IMR-90 (cell line): ENCODE results near the gene C14orf180. TPM values are rescaled to one million over a fixed set of nuclear protein-coding genes. Genes with fewer than 3 reads are reported as not detected.

Source experiments
- ATAC-seq: fragments of 200-7000 bp; cut with Tn5 transposase; 2 replicates; pipeline ENCODE4 v1.9.1; 2020; ENCODE audit warnings: low read depth, mild to moderate bottlenecking, moderate library complexity
- BruUV-seq: library from RNA; stranded (reverse); fragments of 400-500 nt; replicated peaks from 2 replicates; lab custom pipeline; 2021; lab: Mats Ljungman, UMichigan
- CTCF ChIA-PET: fragments of 300-600 bp; formaldehyde crosslinking; extraction: SDS; loops from one replicate; lab custom pipeline; 2021; ENCODE audit warnings: antibody characterized with exemption; lab: Yijun Ruan, JAX
- POLR2A ChIA-PET: fragments of 300-600 bp; sonication (Branson Sonifier 250); formaldehyde crosslinking; loops from one replicate; lab custom pipeline; 2022; ENCODE audit warnings: antibody characterized with exemption; ENCODE audit not compliant: unreplicated experiment; lab: Charles Lee
- DNase-seq: peaks from one replicate; pipeline ENCODE4 v3.0.0; 2013
- H2AFZ ChIP-seq: replicated peaks from 2 replicates; pipeline ENCODE3; 2013; ENCODE audit warnings: low read length, mild to moderate bottlenecking; ENCODE audit not compliant: poor library complexity
- H2AK5ac ChIP-seq: 2 replicates; pipeline ENCODE4 v1.6.1; 2013; ENCODE audit warnings: low read depth, low read length, inconsistent platforms
- H2AK9ac ChIP-seq: replicated peaks from 2 replicates; pipeline ENCODE3; 2013; ENCODE audit warnings: mild to moderate bottlenecking, low read depth, low read length, moderate library complexity; ENCODE audit not compliant: poor library complexity
- H2BK120ac ChIP-seq: 2 replicates; pipeline ENCODE4 v1.6.1; 2013; ENCODE audit warnings: low read depth, low read length, inconsistent platforms
- H2BK15ac ChIP-seq: 3 replicates; pipeline ENCODE4 v1.6.1; 2013; ENCODE audit warnings: low read depth, low read length, inconsistent platforms
- H2BK20ac ChIP-seq: 2 replicates; pipeline ENCODE4 v1.6.1; 2013; ENCODE audit warnings: low read depth, mild to moderate bottlenecking, inconsistent platforms, low read length, moderate library complexity
- H2BK5ac ChIP-seq: 2 replicates; pipeline ENCODE4 v1.6.1; 2013; ENCODE audit warnings: mild to moderate bottlenecking, low read depth, low read length, inconsistent platforms; ENCODE audit not compliant: poor library complexity, severe bottlenecking
- H3K14ac ChIP-seq: replicated peaks from 2 replicates; pipeline ENCODE4 v1.6.1; 2013; ENCODE audit warnings: low read depth, low read length, inconsistent platforms
- H3K18ac ChIP-seq: 2 replicates; pipeline ENCODE4 v1.6.1; 2013; ENCODE audit warnings: low read depth, low read length, control low read depth
- H3K23ac ChIP-seq: 2 replicates; pipeline ENCODE4 v1.6.1; 2013; ENCODE audit warnings: low read depth, low read length, inconsistent platforms
- H3K27ac ChIP-seq: 2 replicates; pipeline ENCODE4 v1.5.1; 2013; ENCODE audit warnings: mild to moderate bottlenecking, control low read depth, low read length; ENCODE audit not compliant: insufficient read depth
- H3K27me3 ChIP-seq: 2 replicates; pipeline ENCODE4 v1.6.1; 2013; ENCODE audit warnings: low read length; ENCODE audit not compliant: control insufficient read depth, insufficient read depth
- H3K36me3 ChIP-seq: 2 replicates; pipeline ENCODE4 v1.6.1; 2013; ENCODE audit warnings: low read length, mixed read lengths; ENCODE audit not compliant: control insufficient read depth, insufficient read depth
- H3K4ac ChIP-seq: 2 replicates; pipeline ENCODE4 v1.6.1; 2013; ENCODE audit warnings: low read depth, low read length, inconsistent platforms
- H3K4me1 ChIP-seq: 2 replicates; pipeline ENCODE4 v1.6.1; 2013; ENCODE audit warnings: low read length, mixed read lengths; ENCODE audit not compliant: control insufficient read depth, insufficient read depth
- H3K4me2 ChIP-seq: 2 replicates; pipeline ENCODE4 v1.6.1; 2013; ENCODE audit warnings: low read depth, mild to moderate bottlenecking, control low read depth, low read length, moderate library complexity
- H3K4me3 ChIP-seq: 2 replicates; pipeline ENCODE4 v1.5.1; 2013; ENCODE audit warnings: low read depth, mild to moderate bottlenecking, control low read depth, low read length, moderate library complexity; ENCODE audit not compliant: insufficient read depth
- H3K56ac ChIP-seq: 2 replicates; pipeline ENCODE4 v1.6.1; 2013; ENCODE audit warnings: low read length, inconsistent platforms; ENCODE audit not compliant: insufficient read depth; ENCODE audit errors: extremely low read depth
- H3K79me1 ChIP-seq, 2 experiments: 2 replicates each; pipeline ENCODE4 v1.6.1; 2013; ENCODE audit warnings: low read length in 2 of 2, inconsistent platforms in 1 of 2, low read depth in 1 of 2
- H3K9ac ChIP-seq: 2 replicates; pipeline ENCODE4 v1.6.1; 2013; ENCODE audit warnings: low read depth, low read length, control low read depth
- H3K9me1 ChIP-seq: 2 replicates; pipeline ENCODE4 v1.6.1; 2013; ENCODE audit warnings: low read length, inconsistent platforms; ENCODE audit not compliant: insufficient read depth
- H3K9me3 ChIP-seq: 2 replicates; pipeline ENCODE4 v1.6.1; 2013; ENCODE audit warnings: low read length; ENCODE audit not compliant: control insufficient read depth, insufficient read depth
- H4K20me1 ChIP-seq: 2 replicates; pipeline ENCODE4 v1.6.1; 2013; ENCODE audit warnings: low read length, inconsistent platforms; ENCODE audit not compliant: insufficient read depth
- H4K5ac ChIP-seq: 2 replicates; pipeline ENCODE4 v1.6.1; 2013; ENCODE audit warnings: mild to moderate bottlenecking, low read depth, low read length, control low read depth
- H4K8ac ChIP-seq, 2 experiments: 2 replicates each; pipeline ENCODE4 v1.6.1; 2013; ENCODE audit warnings: low read depth in 2 of 2, low read length in 2 of 2, control low read depth in 1 of 2, inconsistent platforms in 1 of 2
- H4K91ac ChIP-seq: 2 replicates; pipeline ENCODE4 v1.6.1; 2013; ENCODE audit warnings: low read depth, low read length, inconsistent platforms; ENCODE audit not compliant: insufficient read depth
- CEBPB ChIP-seq: IDR thresholded peaks from 2 replicates; pipeline ENCODE4 v1.6.1; 2012; ENCODE audit warnings: low read depth, low read length, improper control_type of control experiment
- CHD1 ChIP-seq: IDR thresholded peaks from 2 replicates; pipeline ENCODE4 v1.6.1; 2012; ENCODE audit warnings: low read depth, low read length, improper control_type of control experiment
- CTCF ChIP-seq: conservative IDR thresholded peaks from 2 replicates; pipeline ENCODE4 v1.5.1; 2012; ENCODE audit warnings: mild to moderate bottlenecking, low read depth, low read length, improper control_type of control experiment
- ELK1 ChIP-seq: fragments of 150-350 bp; IDR thresholded peaks from 2 replicates; pipeline ENCODE4 v1.6.1; 2016; ENCODE audit warnings: low read depth, mild to moderate bottlenecking, low read length, moderate library complexity, borderline replicate concordance
- MAFK ChIP-seq: IDR thresholded peaks from 2 replicates; pipeline ENCODE4 v1.6.1; 2012; ENCODE audit warnings: low read depth, low read length, improper control_type of control experiment
- MAZ ChIP-seq: IDR thresholded peaks from 2 replicates; pipeline ENCODE4 v1.6.1; 2012; ENCODE audit warnings: low read depth, mild to moderate bottlenecking, low read length, improper control_type of control experiment, moderate library complexity, borderline replicate concordance
- POLR2A ChIP-seq: IDR thresholded peaks from 2 replicates; pipeline ENCODE4 v1.6.1; 2012; ENCODE audit warnings: mild to moderate bottlenecking, low read depth, low read length
- RFX5 ChIP-seq: IDR thresholded peaks from 2 replicates; pipeline ENCODE4 v1.8.0; 2012; ENCODE audit warnings: low read depth, mild to moderate bottlenecking, low read length, moderate library complexity
- SMC3 ChIP-seq: fragments of 150-350 bp; IDR thresholded peaks from 2 replicates; pipeline ENCODE4 v1.6.1; 2016; ENCODE audit warnings: low read depth, mild to moderate bottlenecking, antibody characterized with exemption, low read length, moderate library complexity
- USF2 ChIP-seq: fragments of 150-350 bp; IDR thresholded peaks from 2 replicates; pipeline ENCODE4 v1.6.1; 2017; ENCODE audit warnings: mild to moderate bottlenecking, antibody characterized with exemption, low read length, low read depth
- WGBS, 2 experiments: methylation state at CpG; one replicate each; pipeline versions ENCODE4 v1.1.5 to v1.1.7; 2013; ENCODE audit warnings: missing lambda C conversion rate in 2 of 2; ENCODE audit not compliant: insufficient read length in 1 of 2; ENCODE audit errors: extremely low coverage in 2 of 2; 5-methylcytosine and 5-hydroxymethylcytosine counted together
- dilution Hi-C: fragments of 300-500 bp; cut with HindIII; formaldehyde crosslinking; loops from one replicate; pipeline ENCODE4 v1.14.3; 2018; ENCODE audit warnings: low sequenced_read_pairs; ENCODE audit not compliant: unreplicated experiment
- in situ Hi-C: fragments of 300-500 bp; cut with MboI; formaldehyde crosslinking; loops from 3 replicates; pipeline ENCODE4 v1.14.3; 2019; ENCODE audit warnings: low sequenced_read_pairs, inconsistent platforms, mixed read lengths
- intact Hi-C: fragments of 100-400 bp; cut with micrococcal nuclease; formaldehyde crosslinking; loops from 2 replicates; pipeline ENCODE4 v1.10.0; 2022
- polyA plus RNA-seq, 3 experiments: library from polyadenylated mRNA; depleted of rRNA; stranded (reverse); fragments of >200 nt; gene quantifications; 2 replicates each; pipeline ENCODE4 v1.2.3, GENCODE V29; 2012; ENCODE audit warnings: low replicate concordance in 1 of 3
- total RNA-seq: library from RNA; depleted of rRNA; stranded (reverse); fragments of >200 nt; gene quantifications from 2 replicates; pipeline ENCODE4 v1.2.3, GENCODE V29; 2012

Gene C14orf180
- total and polyA plus RNA-seq, 2 of the 4 experiments (the other 2 are of a cell fraction): not detected

GRCh38 chr14:104550340-104550860 is 29.2 kb upstream of the C14orf180 start:
- Histone ChIP-seq H3K9me1 (no peaks in the 10 kb centered on the region), H3K9me3 (no peaks in the 10 kb centered on the region), H2AK5ac (no peak overlapping the region), H3K4me1 (no peaks in the 10 kb centered on the region), H3K36me3 (no peaks in the 10 kb centered on the region), H2BK120ac (no peak overlapping the region), H3K56ac (no peak overlapping the region), H2BK20ac (no peak overlapping the region), H4K5ac (no peak overlapping the region), H3K4ac (no peak overlapping the region), H3K4me3 (no peak overlapping the region), H3K23ac (no peak overlapping the region), H2AK9ac (no peak overlapping the region), H3K27me3 (peaks cover 8% of the 10 kb centered on the region; the same call in 1 of the 2 replicates), H4K91ac (no peak overlapping the region), H2BK15ac (no peak overlapping the region), H3K18ac (no peak overlapping the region), H3K4me2 (no peak overlapping the region), H2BK5ac (no peak overlapping the region), H4K20me1 (no peaks in the 10 kb centered on the region), H4K8ac (no peak overlapping the region), H3K9ac (no peak overlapping the region), H3K79me1 (no peaks in the 10 kb centered on the region), H3K14ac (no peak overlapping the region), H3K27ac (no peak overlapping the region), H2AFZ (no peak overlapping the region)
- no peak for ATAC-seq
- ChIA-PET POLR2A (no interaction called here), CTCF (no interaction called here)
- dilution Hi-C loops (no loop called here), in situ Hi-C loops (loop anchor here (25.0 kb wide), 1 partner anchor 463 kb away; the partner anchor contains the start of gene ASPG), intact Hi-C loops (no loop called here)
- WGBS, 2 experiments: 58% methylated on average over 4 of the region's 13 CpGs; no CpG with 5 or more reads in 1 of the 2 experiments
- DNase-seq: no peak
- no TSS peak for BruUV-seq
- TF ChIP-seq CHD1 (no peak), CEBPB (no peak), RFX5 (no peak), CTCF (no peak), ELK1 (no peak), SMC3 (no peak), USF2 (no peak), MAFK (no peak), MAZ (no peak), POLR2A (no peak)
